DOHH2 (cell line): ENCODE measurements around the gene COL8A2.

Experiments
- H3F3A ChIP-seq: fragments of 200-600 bp; sonication (generic), shearing (Covaris generic); 2 replicates; pipeline ENCODE4 v1.6.0; 2016; ENCODE audit warnings: antibody characterized with exemption, mild to moderate bottlenecking; ENCODE audit not compliant: control insufficient read depth, insufficient read depth
- H3K27ac ChIP-seq: fragments of 200-600 bp; sonication (generic); 2 replicates; pipeline ENCODE4 v1.5.1; 2014; ENCODE audit warnings: low read depth, mild to moderate bottlenecking, low read length, moderate library complexity
- H3K27me3 ChIP-seq: fragments of 200-600 bp; sonication (generic); 2 replicates; pipeline ENCODE4 v1.6.1; 2014; ENCODE audit warnings: mild to moderate bottlenecking, low read length, mixed read lengths; ENCODE audit not compliant: control insufficient read depth
- H3K36me3 ChIP-seq: fragments of 200-600 bp; sonication (generic); 2 replicates; pipeline ENCODE4 v1.6.1; 2014; ENCODE audit warnings: mild to moderate bottlenecking, low read length, moderate library complexity, mixed read lengths; ENCODE audit not compliant: control insufficient read depth
- H3K4me1 ChIP-seq: fragments of 200-600 bp; sonication (generic); 2 replicates; pipeline ENCODE4 v1.6.1; 2014; ENCODE audit warnings: mild to moderate bottlenecking, low read length, mixed read lengths; ENCODE audit not compliant: control insufficient read depth
- H3K4me2 ChIP-seq: fragments of 200-600 bp; sonication (generic); 2 replicates; pipeline ENCODE4 v1.6.0; 2014; ENCODE audit warnings: mild to moderate bottlenecking, low read length, moderate library complexity
- H3K4me3 ChIP-seq: fragments of 200-600 bp; sonication (generic); 2 replicates; pipeline ENCODE4 v1.5.1; 2014; ENCODE audit warnings: mild to moderate bottlenecking, low read length, mixed read lengths
- H3K79me2 ChIP-seq: fragments of 200-600 bp; sonication (generic); 2 replicates; pipeline ENCODE4 v1.6.1; 2014; ENCODE audit warnings: mild to moderate bottlenecking, low read length, mixed read lengths; ENCODE audit not compliant: control insufficient read depth
- H3K9me2 ChIP-seq: fragments of 200-600 bp; sonication (generic); replicated peaks from 2 replicates; pipeline ENCODE4 v1.6.1; 2014; ENCODE audit warnings: mild to moderate bottlenecking, low read length, mixed read lengths; ENCODE audit not compliant: control insufficient read depth
- H3K9me3 ChIP-seq: fragments of 200-600 bp; sonication (generic); 2 replicates; pipeline ENCODE4 v1.6.1; 2014; ENCODE audit warnings: antibody characterized with exemption, low read length, mixed read lengths; ENCODE audit not compliant: control insufficient read depth, insufficient read depth
- H4K20me1 ChIP-seq: fragments of 200-600 bp; sonication (generic); 2 replicates; pipeline ENCODE4 v1.6.0; 2014; ENCODE audit warnings: low read depth, mild to moderate bottlenecking, antibody characterized with exemption, low read length, moderate library complexity; ENCODE audit not compliant: control insufficient read depth, insufficient read depth
- EZH2phosphoT487 ChIP-seq: fragments of 200-600 bp; sonication (generic); IDR thresholded peaks from 2 replicates; pipeline ENCODE4 v1.6.1; 2017; ENCODE audit warnings: borderline replicate concordance, mild to moderate bottlenecking, antibody characterized with exemption, low read length, moderate library complexity, mixed read lengths
- TF ChIP-seq, protein P1 (sequence below): fragments of 200-600 bp; sonication (generic); IDR thresholded peaks from one replicate; pipeline ENCODE4 v1.5.1; 2014; ENCODE audit warnings: antibody characterized with exemption, mild to moderate bottlenecking, low read depth, low read length; ENCODE audit not compliant: poor library complexity, severe bottlenecking

The COL8A2 gene

DNA sequence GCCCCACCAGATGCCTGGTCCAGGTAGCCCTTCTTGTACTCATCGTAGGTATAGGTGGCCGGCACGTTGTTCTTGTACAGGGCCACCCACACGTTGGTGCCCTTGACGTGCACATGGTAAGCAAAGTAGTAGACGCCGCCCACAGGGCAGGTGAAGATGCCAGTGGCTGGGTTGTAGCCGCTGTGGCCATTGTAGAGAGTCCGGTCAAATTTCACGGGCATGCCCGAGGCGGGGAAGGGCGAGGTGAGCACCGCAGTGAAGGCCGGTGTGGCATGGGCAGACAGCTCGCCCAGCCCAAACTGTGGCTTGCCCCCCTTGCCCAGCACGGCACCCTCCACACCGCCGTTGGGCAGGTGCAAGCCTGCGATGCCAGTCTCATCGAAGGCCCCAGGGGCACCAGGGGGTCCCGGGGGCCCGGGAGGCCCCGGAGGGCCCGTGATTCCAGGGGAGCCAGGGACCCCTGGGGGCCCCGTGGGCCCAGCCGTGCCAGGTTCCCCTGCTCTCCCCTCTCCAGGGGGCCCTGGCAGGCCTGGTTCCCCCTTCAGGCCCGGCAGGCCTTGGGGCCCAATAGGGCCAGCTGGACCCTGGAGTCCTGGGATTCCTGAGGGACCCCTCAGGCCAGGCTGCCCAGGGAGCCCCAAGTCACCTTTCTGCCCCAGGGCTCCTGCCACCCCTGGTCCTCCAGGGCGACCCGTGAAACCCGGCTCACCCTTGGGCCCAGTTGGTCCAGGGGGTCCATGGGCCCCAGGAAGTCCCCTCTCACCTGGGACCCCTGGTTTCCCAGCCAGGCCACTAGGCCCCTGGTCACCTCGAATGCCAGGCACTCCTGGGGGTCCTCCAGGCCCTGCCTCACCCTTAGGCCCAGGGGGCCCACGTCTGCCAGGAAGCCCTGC, 27.1 kb downstream of the COL8A2 start:
- no peak overlapping the region for H3K4me2 ChIP-seq
- H3F3A ChIP-seq = peaks cover 11% of the 10 kb centered on the region
- H3K79me2 ChIP-seq = no peaks in the 10 kb centered on the region
- no peaks in the 10 kb centered on the region for H3K9me3 ChIP-seq
- no peaks in the 10 kb centered on the region for H4K20me1 ChIP-seq
- no peak for TF ChIP-seq EZH2phosphoT487
- TF ChIP-seq, protein P1, sequence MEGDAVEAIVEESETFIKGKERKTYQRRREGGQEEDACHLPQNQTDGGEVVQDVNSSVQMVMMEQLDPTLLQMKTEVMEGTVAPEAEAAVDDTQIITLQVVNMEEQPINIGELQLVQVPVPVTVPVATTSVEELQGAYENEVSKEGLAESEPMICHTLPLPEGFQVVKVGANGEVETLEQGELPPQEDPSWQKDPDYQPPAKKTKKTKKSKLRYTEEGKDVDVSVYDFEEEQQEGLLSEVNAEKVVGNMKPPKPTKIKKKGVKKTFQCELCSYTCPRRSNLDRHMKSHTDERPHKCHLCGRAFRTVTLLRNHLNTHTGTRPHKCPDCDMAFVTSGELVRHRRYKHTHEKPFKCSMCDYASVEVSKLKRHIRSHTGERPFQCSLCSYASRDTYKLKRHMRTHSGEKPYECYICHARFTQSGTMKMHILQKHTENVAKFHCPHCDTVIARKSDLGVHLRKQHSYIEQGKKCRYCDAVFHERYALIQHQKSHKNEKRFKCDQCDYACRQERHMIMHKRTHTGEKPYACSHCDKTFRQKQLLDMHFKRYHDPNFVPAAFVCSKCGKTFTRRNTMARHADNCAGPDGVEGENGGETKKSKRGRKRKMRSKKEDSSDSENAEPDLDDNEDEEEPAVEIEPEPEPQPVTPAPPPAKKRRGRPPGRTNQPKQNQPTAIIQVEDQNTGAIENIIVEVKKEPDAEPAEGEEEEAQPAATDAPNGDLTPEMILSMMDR = no peak
- no peaks in the 10 kb centered on the region for H3K27me3 ChIP-seq
- no peak overlapping the region for H3K4me3 ChIP-seq
- no peak overlapping the region for H3K27ac ChIP-seq
- peaks cover 35% of the 10 kb centered on the region for H3K36me3 ChIP-seq
- no peaks in the 10 kb centered on the region for H3K9me2 ChIP-seq
- H3K4me1 ChIP-seq = peaks cover 4% of the 10 kb centered on the region

DNA sequence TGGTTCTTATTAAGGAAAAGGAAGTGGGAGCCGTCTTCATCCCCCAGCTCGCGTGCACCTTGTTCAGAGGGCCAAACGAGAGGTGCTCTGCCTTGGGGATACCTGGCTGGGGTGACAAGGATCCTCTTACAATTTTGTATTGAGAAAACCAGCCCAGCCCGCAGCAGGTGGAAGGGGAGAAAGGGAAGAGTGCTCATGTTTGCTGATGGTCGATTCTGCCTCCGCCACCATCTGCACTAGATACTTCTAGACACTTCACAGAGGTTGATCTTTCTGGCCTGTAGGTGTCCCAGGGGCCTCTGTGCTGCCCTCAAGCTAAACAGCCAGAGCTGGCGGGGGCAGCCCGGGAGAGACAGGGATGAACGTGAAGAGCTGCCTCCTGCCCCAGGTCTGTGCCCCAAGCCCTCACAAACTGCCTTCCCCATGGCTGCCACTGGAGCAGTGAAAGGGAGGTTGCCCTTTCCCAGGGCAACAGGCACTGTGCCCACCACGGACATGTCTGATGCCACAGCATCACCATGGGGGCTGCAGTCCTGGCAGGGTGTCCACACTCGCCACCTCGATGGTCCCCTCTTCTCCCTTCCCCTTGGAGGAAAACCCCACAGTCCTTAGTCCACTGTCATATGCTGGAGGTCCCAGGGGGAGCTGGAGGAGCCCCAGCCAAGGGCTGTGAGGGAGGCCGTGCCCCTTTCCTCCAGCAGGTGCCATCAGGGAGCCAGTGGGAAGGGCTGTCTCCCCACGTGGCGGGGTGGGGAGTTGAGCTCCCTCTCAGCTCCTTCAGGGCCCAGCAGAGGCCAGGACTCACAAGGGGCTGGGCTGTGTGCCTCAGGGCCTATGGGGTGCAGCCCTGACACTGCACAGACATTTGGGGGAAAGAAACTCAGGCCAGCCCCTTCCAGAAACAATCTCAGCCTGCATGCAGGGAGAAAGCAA, 28.3 kb downstream of the COL8A2 start:
- H3K27me3 ChIP-seq = no peaks in the 10 kb centered on the region
- no peak overlapping the region for H3K4me2 ChIP-seq
- no peak overlapping the region for H3K4me3 ChIP-seq
- TF ChIP-seq, protein P1 = peak; percentile 36
- TF ChIP-seq EZH2phosphoT487 = no peak
- no peaks in the 10 kb centered on the region for H4K20me1 ChIP-seq
- H3K79me2 ChIP-seq = no peaks in the 10 kb centered on the region
- H3K9me2 ChIP-seq = no peaks in the 10 kb centered on the region
- H3K4me1 ChIP-seq = peaks cover 4% of the 10 kb centered on the region
- H3K36me3 ChIP-seq = peaks cover 46% of the 10 kb centered on the region
- H3K27ac ChIP-seq = no peak overlapping the region
- H3K9me3 ChIP-seq = no peaks in the 10 kb centered on the region
- peaks cover 11% of the 10 kb centered on the region for H3F3A ChIP-seq

DNA sequence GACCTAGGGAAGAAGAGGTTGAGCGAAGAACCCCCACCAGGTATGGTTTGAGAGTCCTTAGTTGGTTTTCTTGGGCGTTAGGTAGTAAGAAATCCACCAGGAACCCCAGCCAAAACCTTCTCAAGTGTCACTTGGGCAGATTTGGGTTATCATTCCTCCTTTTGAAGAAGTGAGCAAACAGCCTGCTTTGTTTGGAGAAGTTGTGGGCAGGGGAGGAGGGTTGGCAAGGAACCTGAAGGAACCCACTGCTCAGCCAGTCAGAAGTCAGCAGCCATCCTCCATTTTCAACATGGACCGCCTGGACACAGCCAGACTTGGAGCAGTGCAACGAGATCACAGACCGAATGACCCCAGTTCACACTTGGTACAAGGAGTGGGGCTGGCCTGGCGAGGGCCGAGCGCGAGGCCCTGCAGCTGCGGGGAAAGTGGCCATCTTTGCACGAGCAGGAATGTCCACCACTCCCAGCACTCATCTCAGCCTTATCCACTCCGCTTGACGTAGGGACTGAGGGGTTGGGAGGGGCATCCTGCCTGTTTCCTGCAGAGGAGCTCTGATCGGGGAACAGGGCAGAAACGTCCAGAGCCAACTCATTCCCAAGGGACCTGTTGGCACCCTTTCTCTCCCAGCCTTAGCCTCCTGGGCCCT, 29.1 kb downstream of the COL8A2 start:
- no peak for TF ChIP-seq EZH2phosphoT487
- TF ChIP-seq, protein P1 = no peak
- peaks cover 4% of the 10 kb centered on the region for H3K4me1 ChIP-seq
- H3K27me3 ChIP-seq = no peaks in the 10 kb centered on the region
- H3K79me2 ChIP-seq = peaks cover 7% of the 10 kb centered on the region
- no peaks in the 10 kb centered on the region for H3K9me2 ChIP-seq
- peaks cover 11% of the 10 kb centered on the region for H3F3A ChIP-seq
- no peak overlapping the region for H3K4me2 ChIP-seq
- H3K27ac ChIP-seq = no peak overlapping the region
- no peaks in the 10 kb centered on the region for H4K20me1 ChIP-seq
- H3K4me3 ChIP-seq = no peak overlapping the region
- H3K36me3 ChIP-seq = peaks cover 55% of the 10 kb centered on the region
- no peaks in the 10 kb centered on the region for H3K9me3 ChIP-seq
